HTERT RPE-1 (cell line): ENCODE results near the gene PTPRJ.

ENCODE experiments used
- in situ Hi-C: fragments of 300-500 bp; cut with MboI; formaldehyde crosslinking; loops from 4 replicates; pipeline ENCODE4 v1.14.3; 2020; ENCODE audit warnings: low sequenced_read_pairs

The PTPRJ gene

GRCh38 chr11:48056325-48057183 is 76.2 kb downstream of the PTPRJ start:
- in situ Hi-C loops: no loop called here

DNA sequence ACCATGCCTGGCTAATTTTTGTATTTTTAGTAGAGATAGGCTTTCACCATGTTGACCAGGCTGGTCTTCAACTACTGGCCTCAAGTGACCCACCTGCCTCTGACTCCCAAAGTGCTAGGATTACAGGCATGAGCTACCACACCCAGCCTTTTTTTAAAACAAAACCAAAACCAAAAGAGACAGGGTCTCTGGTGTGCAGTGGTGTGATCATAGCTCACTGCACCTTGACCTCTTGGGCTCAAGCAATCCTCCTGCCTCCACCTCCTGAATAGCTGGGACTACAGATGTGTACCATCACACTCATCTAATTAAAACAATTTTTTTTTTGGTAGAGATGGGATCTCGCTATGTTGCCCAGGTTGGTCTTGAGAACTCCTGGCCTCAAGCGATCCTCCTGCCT is 77.7 kb downstream of the PTPRJ start:
- in situ Hi-C loops: no loop called here

DNA sequence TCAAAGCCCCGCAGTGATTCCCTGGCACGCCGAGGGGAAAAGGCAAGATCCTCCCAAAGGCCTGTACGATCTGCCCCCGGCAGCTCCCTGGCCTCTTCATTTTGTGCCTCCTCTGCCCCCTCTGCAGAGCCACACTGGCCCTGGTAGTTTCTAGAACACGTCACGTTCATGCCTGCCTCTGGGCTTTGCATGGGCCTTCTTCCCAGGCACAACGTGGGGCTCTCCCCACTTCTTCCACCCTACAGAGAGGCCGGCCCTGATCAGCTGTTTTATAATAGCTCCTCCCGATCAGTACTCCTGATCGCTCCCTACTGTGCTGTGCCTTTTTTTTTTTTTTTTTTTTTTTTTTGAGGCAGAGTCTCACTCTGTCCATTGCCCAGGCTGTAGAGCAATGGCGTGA is 78.4 kb downstream of the PTPRJ start:
- in situ Hi-C loops: no loop called here

DNA sequence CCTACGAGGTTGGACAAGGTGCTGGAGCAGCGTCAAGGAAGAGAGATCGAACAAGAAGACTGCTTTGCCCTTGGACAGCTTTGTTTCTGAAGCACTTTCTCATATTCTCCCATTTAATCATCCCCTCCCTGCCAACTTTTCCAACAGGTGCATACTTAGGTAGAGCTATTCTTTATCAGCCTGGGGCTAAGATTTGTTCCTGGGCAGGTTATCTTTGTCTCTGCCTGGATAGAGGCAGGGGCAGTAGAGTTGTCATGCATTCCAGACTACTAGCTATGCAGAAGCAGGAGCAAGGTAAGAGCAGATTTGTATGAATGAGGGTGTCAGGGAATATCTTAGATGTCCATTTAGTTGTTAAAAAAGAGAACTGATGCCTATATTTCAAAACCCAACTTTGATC is 82.3 kb downstream of the PTPRJ start:
- in situ Hi-C loops: no loop called here

GRCh38 chr11:48063424-48063978 is 83.1 kb downstream of the PTPRJ start:
- in situ Hi-C loops: no loop called here

DNA sequence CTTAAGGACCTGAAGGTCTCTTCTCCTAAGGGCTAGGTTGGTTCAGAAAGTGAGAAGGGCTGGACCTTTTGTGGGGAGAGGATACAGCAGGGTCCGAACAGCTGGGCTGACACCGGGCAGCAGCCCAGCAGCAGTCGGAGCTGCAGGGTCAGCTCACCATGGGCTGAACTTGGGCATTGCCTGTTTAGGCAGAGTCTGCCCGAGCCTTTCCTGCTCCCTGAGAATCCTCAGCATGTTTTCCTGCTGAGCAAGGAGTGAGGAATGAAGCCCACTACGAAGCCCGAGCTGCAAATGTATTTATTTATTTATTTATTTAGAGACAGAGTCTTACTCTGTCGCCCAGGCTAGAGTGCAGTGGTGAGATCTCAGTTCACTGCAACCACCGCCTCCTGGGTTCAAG is 83.9 kb downstream of the PTPRJ start:
- in situ Hi-C loops: no loop called here

DNA sequence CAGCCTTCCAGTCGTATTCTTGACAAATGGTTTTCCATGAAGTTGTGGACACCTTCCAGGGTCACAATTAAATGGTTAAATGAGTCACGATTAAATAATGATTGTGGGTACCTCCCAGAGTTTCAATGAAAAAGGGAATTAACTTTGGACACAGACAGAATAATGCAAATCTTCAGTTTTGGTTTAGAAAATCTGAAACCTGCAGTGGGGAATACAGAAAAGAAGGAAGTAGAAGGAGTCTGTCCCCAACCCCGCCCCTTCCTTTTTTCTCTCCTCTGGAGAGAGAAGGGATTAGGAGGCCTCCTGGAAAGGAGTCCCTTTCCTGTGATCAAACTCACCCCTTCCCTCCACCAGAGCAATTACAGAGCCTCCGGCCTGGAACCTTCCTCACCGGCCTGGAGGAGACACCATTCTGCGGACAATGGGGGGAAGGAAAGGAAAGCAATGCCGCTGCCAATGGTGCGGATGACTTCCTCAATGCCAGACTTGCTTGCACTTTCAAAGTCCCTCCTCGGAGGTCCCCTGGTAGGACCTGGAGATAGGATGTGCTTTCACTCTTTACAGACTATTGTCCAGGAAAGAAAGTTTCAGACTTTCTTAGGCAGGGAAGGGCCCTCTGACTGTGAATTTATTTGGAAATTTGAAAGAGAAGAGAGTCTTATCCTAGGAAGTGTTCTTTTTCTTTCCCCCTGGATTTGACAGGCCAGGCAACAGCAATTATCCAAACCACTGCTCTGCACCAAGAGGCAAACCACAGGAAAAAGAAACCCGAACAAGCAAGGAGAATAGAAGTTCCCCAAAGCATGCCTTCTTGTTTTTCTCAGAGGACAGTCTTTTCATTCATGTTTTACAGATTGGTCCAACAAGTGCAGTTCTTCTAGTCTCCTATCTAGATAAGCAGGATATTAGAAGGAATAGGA is 86.8 kb downstream of the PTPRJ start:
- in situ Hi-C loops: no loop called here

GRCh38 chr11:48073031-48073861 is 92.9 kb downstream of the PTPRJ start:
- in situ Hi-C loops: no loop called here

- in situ Hi-C loops: no loop called here
Measured at GRCh38 chr11:48074425-48075181, 94.2 kb downstream of the PTPRJ start.

- in situ Hi-C loops: no loop called here
Measured at GRCh38 chr11:48075637-48076036, 95.3 kb downstream of the PTPRJ start.

- in situ Hi-C loops: no loop called here
Measured at GRCh38 chr11:48077251-48077650, 96.9 kb downstream of the PTPRJ start.

- in situ Hi-C loops: no loop called here
Measured at GRCh38 chr11:48078689-48079088, 98.3 kb downstream of the PTPRJ start.

DNA sequence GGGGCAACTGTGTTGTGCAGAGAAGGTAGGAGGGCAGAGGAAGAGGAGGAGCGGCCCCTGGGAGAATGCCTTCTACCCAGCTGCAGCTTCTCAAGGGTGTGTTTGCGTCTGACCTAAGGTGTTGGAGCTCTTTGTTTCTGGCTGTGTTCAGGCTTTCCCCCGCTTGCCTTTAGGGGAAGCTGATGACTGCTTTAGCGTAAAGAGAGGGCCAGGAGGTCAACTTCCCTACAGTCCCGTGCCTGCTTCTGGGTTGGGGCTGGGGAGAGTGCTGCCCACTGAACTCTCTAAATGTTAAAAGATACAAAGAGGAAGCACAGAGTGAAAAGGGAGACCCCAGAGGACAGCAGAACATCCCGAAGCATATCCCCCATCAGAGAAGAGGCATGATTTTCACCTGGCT is 99.2 kb downstream of the PTPRJ start:
- in situ Hi-C loops: no loop called here

GRCh38 chr11:48080301-48080861 is 100.0 kb downstream of the PTPRJ start:
- in situ Hi-C loops: no loop called here

DNA sequence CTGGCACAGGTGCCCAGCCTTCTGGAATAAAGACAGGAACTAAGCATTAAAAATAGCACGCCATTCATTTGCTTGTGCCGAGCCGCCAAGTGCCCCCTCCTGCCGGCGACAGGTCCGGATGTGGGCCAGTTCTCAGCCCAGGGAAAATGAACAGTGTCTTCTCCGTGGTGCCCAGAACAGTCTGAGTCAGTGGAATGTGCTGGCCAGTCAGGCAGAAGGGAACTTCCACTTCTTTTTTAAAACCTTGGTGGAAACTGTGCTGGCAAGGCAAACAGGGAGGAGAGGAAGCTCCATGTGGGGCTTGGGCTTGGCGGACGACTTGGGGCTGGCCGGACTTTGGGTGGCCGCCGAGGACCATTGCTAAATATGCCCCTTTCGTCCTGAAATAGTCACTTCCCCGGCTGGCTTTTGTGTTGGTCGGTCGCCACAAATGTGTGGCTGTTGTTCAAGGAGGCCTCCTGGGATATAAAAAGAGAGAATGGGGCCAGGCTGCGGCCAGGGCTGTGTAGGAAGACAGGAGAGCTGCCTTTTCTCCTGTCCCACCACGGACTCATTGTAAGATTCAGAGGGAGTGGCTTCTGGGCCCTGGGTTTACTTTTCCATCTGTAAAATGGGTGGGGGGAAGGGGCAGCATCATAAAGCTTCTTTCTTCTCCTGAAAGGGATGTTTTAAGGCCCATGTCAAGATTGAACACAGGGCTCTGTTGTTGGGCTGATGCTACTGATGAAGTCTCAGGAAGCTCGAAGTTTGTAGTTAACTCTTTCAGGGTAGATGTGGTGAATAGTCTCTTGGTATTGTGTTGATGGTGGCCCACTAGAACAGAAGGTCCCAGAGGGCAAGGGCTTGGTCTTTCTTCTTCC is 101.0 kb downstream of the PTPRJ start:
- in situ Hi-C loops: no loop called here

- in situ Hi-C loops: no loop called here
Measured at GRCh38 chr11:48082771-48083170, 102.4 kb downstream of the PTPRJ start.

- in situ Hi-C loops: no loop called here
Measured at GRCh38 chr11:48083421-48083820, 103.1 kb downstream of the PTPRJ start.

GRCh38 chr11:48085688-48086087 is 105.3 kb downstream of the PTPRJ start:
- in situ Hi-C loops: no loop called here

GRCh38 chr11:48087422-48087821 is 107.1 kb downstream of the PTPRJ start:
- in situ Hi-C loops: no loop called here
